H9 (cell line): ENCODE data around the gene CD4. TPM values are rescaled to one million over a fixed set of nuclear protein-coding genes. Genes with fewer than 3 reads are reported as not detected.
A peak's percentile ranks its signal among the peaks of the same experiment; 100 is the strongest.

Experiments used
- DNase-seq: peaks from one replicate; pipeline ENCODE4 v3.0.0-alpha.2; 2017
- H2AFZ ChIP-seq: one replicate; pipeline ENCODE4 v1.6.1; 2013; ENCODE audit warnings: mild to moderate bottlenecking, low read length, control low read depth, moderate library complexity
- H2AK5ac ChIP-seq: 2 replicates; pipeline ENCODE4 v1.6.1; 2013; ENCODE audit warnings: low read length, control low read depth, mixed read lengths; ENCODE audit not compliant: insufficient read length
- H2BK120ac ChIP-seq: one replicate; pipeline ENCODE4 v1.6.1; 2013; ENCODE audit warnings: low read depth, mild to moderate bottlenecking, low read length, control low read depth, inconsistent platforms; ENCODE audit not compliant: poor library complexity, severe bottlenecking
- H2BK12ac ChIP-seq: 2 replicates; pipeline ENCODE4 v1.6.1; 2013; ENCODE audit warnings: low read length, control low read depth, mixed read lengths, low read depth; ENCODE audit not compliant: insufficient read length
- H2BK15ac ChIP-seq: 2 replicates; pipeline ENCODE4 v1.6.1; 2013; ENCODE audit warnings: low read depth, low read length, control low read depth
- H2BK20ac ChIP-seq: one replicate; pipeline ENCODE4 v1.6.1; 2013; ENCODE audit warnings: low read depth, mild to moderate bottlenecking, low read length, control low read depth, inconsistent platforms; ENCODE audit not compliant: poor library complexity, severe bottlenecking
- H2BK5ac ChIP-seq: 2 replicates; pipeline ENCODE4 v1.6.1; 2013; ENCODE audit warnings: low read length, control low read depth, mixed read lengths; ENCODE audit not compliant: insufficient read length
- H3K14ac ChIP-seq: 2 replicates; pipeline ENCODE4 v1.6.1; 2013; ENCODE audit warnings: low read length, control low read depth; ENCODE audit not compliant: insufficient read depth
- H3K18ac ChIP-seq: 2 replicates; pipeline ENCODE4 v1.6.1; 2013; ENCODE audit warnings: low read depth, mild to moderate bottlenecking, mixed read lengths, low read length, control low read depth; ENCODE audit not compliant: insufficient read length
- H3K23ac ChIP-seq: 2 replicates; pipeline ENCODE4 v1.6.1; 2013; ENCODE audit warnings: low read length, control low read depth, mixed read lengths, low read depth; ENCODE audit not compliant: insufficient read length
- H3K23me2 ChIP-seq: 2 replicates; pipeline ENCODE4 v1.6.1; 2013; ENCODE audit warnings: low read depth, mild to moderate bottlenecking, mixed read lengths, low read length, control low read depth; ENCODE audit not compliant: insufficient read length, poor library complexity, severe bottlenecking
- H3K27ac ChIP-seq: 2 replicates; pipeline ENCODE4 v1.5.1; 2013; ENCODE audit warnings: low read length, control low read depth, mixed read lengths, low read depth; ENCODE audit not compliant: insufficient read length
- H3K27me3 ChIP-seq: 2 replicates; pipeline ENCODE4 v1.6.1; 2013; ENCODE audit warnings: low read length, control low read depth, inconsistent platforms; ENCODE audit not compliant: insufficient read depth
- H3K4ac ChIP-seq: 2 replicates; pipeline ENCODE4 v1.6.1; 2013; ENCODE audit warnings: low read depth, mild to moderate bottlenecking, control low read depth, inconsistent platforms, low read length, moderate library complexity
- H3K4me1 ChIP-seq: 2 replicates; pipeline ENCODE4 v1.6.1; 2013; ENCODE audit warnings: low read length, control low read depth, inconsistent platforms; ENCODE audit not compliant: insufficient read depth
- H3K4me2 ChIP-seq: 2 replicates; pipeline ENCODE4 v1.6.1; 2013; ENCODE audit warnings: low read length, control low read depth, mixed read lengths; ENCODE audit not compliant: insufficient read length, insufficient read depth
- H3K56ac ChIP-seq: 2 replicates; pipeline ENCODE4 v1.6.1; 2013; ENCODE audit warnings: low read depth, mild to moderate bottlenecking, mixed read lengths, low read length, control low read depth; ENCODE audit not compliant: insufficient read length
- H3K79me1 ChIP-seq: 2 replicates; pipeline ENCODE4 v1.6.1; 2013; ENCODE audit warnings: low read depth, mild to moderate bottlenecking, moderate library complexity, low read length, control low read depth, inconsistent platforms; ENCODE audit not compliant: insufficient read depth, poor library complexity, severe bottlenecking
- H3K79me2 ChIP-seq: 2 replicates; pipeline ENCODE4 v1.6.1; 2013; ENCODE audit warnings: low read length, control low read depth, inconsistent platforms; ENCODE audit not compliant: insufficient read depth
- H3K9ac ChIP-seq: 2 replicates; pipeline ENCODE4 v1.6.1; 2013; ENCODE audit warnings: low read length, control low read depth, mixed read lengths; ENCODE audit not compliant: insufficient read length; ENCODE audit errors: extremely low read depth
- H3K9me3 ChIP-seq: one replicate; pipeline ENCODE4 v1.6.1; 2013; ENCODE audit warnings: low read depth, low read length, inconsistent platforms; ENCODE audit not compliant: control insufficient read depth
- H3T11ph ChIP-seq: one replicate; pipeline ENCODE4 v1.6.1; 2013; ENCODE audit warnings: mild to moderate bottlenecking, low read length, control low read depth, inconsistent platforms
- H4K20me1 ChIP-seq: one replicate; pipeline ENCODE4 v1.6.1; 2013; ENCODE audit not compliant: control insufficient read depth, insufficient read length, insufficient read depth
- H4K5ac ChIP-seq: 2 replicates; pipeline ENCODE4 v1.6.1; 2013; ENCODE audit warnings: low read depth, mild to moderate bottlenecking, mixed read lengths, low read length, control low read depth; ENCODE audit not compliant: insufficient read length
- H4K8ac ChIP-seq: replicated peaks from 2 replicates; pipeline ENCODE4 v1.6.1; 2013; ENCODE audit warnings: low read length, control low read depth, mixed read lengths, low read depth; ENCODE audit not compliant: insufficient read length
- H4K91ac ChIP-seq: 2 replicates; pipeline ENCODE4 v1.6.1; 2013; ENCODE audit warnings: low read depth, mild to moderate bottlenecking, moderate library complexity, mixed read lengths, low read length, control low read depth; ENCODE audit not compliant: insufficient read length
- H3K27ac Mint-ChIP-seq, 3 experiments: 2 replicates in 2 of 3; 3 replicates in 1 of 3; pipeline ENCODE4 v1.8.0; 2020 to 2021; ENCODE audit warnings: mixed read lengths in 3 of 3, mild to moderate bottlenecking in 1 of 3, moderate library complexity in 1 of 3
- H3K27me3 Mint-ChIP-seq: 2 replicates; pipeline ENCODE4 v1.8.0; 2021; ENCODE audit warnings: low read depth, mild to moderate bottlenecking, moderate library complexity, mixed read lengths
- H3K36me3 Mint-ChIP-seq, 3 experiments: 2 replicates in 2 of 3; 3 replicates in 1 of 3; pipeline ENCODE4 v1.8.0; 2020 to 2021; ENCODE audit warnings: low read depth in 3 of 3, mixed read lengths in 3 of 3; ENCODE audit not compliant: insufficient read depth in 1 of 3
- H3K4me1 Mint-ChIP-seq, 2 experiments: 2 replicates each; pipeline ENCODE4 v1.8.0; 2020; ENCODE audit warnings: mixed read lengths in 2 of 2
- H3K4me3 Mint-ChIP-seq, 2 experiments: 2 replicates in 1 of 2; 3 replicates in 1 of 2; pipeline ENCODE4 v1.8.0; 2020 to 2021; ENCODE audit warnings: mild to moderate bottlenecking in 2 of 2, mixed read lengths in 2 of 2, moderate library complexity in 1 of 2
- H3K9me3 Mint-ChIP-seq, 2 experiments: 2 replicates in 1 of 2; 3 replicates in 1 of 2; pipeline ENCODE4 v1.8.0; 2020; ENCODE audit warnings: mild to moderate bottlenecking in 2 of 2, mixed read lengths in 2 of 2, moderate library complexity in 1 of 2
- CTCF ChIP-seq: fragments of 200-600 bp; sonication (generic); conservative IDR thresholded peaks from 3 replicates; pipeline ENCODE4 v1.8.0; 2021; ENCODE audit warnings: antibody characterized with exemption, mild to moderate bottlenecking
- whole genome bisulfite sequencing: extraction: QIAGEN DNeasy Blood & Tissue Kit; methylation state at CpG from one replicate; pipeline ENCODE4 v1.1.7; 2013; ENCODE audit warnings: missing lambda C conversion rate, low lambda C conversion rate, mixed read lengths; ENCODE audit not compliant: insufficient read length; ENCODE audit errors: extremely low coverage; 5-methylcytosine and 5-hydroxymethylcytosine counted together
- total RNA-seq: library from RNA; stranded (reverse); gene quantifications from 2 replicates; pipeline ENCODE4 v1.2.1, GENCODE V29; 2021

CD4 gene
- total RNA-seq, 1 experiment from 2014 or later: 1.1 TPM

GRCh38 chr12:6758506-6759095 lies 30.7 kb upstream of the CD4 start:
- H2BK20ac ChIP-seq: no peak overlapping the region
- H3K27me3 ChIP-seq: no peaks in the 10 kb centered on the region
- no peak overlapping the region for H3K23ac ChIP-seq
- H3K27ac ChIP-seq: no peak overlapping the region
- H4K5ac ChIP-seq: no peak overlapping the region
- no peak overlapping the region for H4K91ac ChIP-seq
- H3T11ph ChIP-seq: no peak overlapping the region
- H3K4me1 ChIP-seq: peaks cover 5% of the 10 kb centered on the region; the same call in 1 of the 2 replicates
- H3K4ac ChIP-seq: no peak overlapping the region; the same call in 1 of the 2 replicates
- WGBS: no CpG with 5 or more reads among the region's 9 CpGs
- no peak overlapping the region for H2AFZ ChIP-seq
- no peaks in the 10 kb centered on the region for H3K9me3 ChIP-seq
- H2BK15ac ChIP-seq: 0 out of 2 replicates have a peak overlapping the region, but pooled peaks have one; percentile 45
- Mint-ChIP-seq H3K27me3 (no peaks in the 10 kb centered on the region; the same call in 1 of the 2 replicates), H3K9me3 (no peaks in the 10 kb centered on the region), H3K4me3 (no peak overlapping the region), H3K36me3 (no peaks in the 10 kb centered on the region; a peak in 1 of 7 replicates), H3K27ac (no peak overlapping the region), H3K4me1 (peaks cover 38 to 57% of the 10 kb centered on the region in 2 experiments)
- H3K9ac ChIP-seq: no peak overlapping the region
- H3K79me2 ChIP-seq: no peaks in the 10 kb centered on the region
- H4K8ac ChIP-seq: no peak overlapping the region
- no peak overlapping the region for H2AK5ac ChIP-seq
- no peak for DNase-seq
- TF ChIP-seq CTCF: no peak
- H2BK120ac ChIP-seq: no peak overlapping the region
- peak overlapping the region; percentile 17; the same call in 1 of the 2 replicates for H3K14ac ChIP-seq
- no peaks in the 10 kb centered on the region for H3K79me1 ChIP-seq
- H3K23me2 ChIP-seq: no peaks in the 10 kb centered on the region
- no peaks in the 10 kb centered on the region for H4K20me1 ChIP-seq
- peak overlapping the region; percentile 67 for H2BK12ac ChIP-seq
- peak overlapping the region; percentile 72 for H3K18ac ChIP-seq
- no peak overlapping the region for H3K56ac ChIP-seq
- H2BK5ac ChIP-seq: no peak overlapping the region
- H3K4me2 ChIP-seq: no peak overlapping the region
